Measurements from ENCODE around the gene CFLAR.

Gene CFLAR

DNA sequence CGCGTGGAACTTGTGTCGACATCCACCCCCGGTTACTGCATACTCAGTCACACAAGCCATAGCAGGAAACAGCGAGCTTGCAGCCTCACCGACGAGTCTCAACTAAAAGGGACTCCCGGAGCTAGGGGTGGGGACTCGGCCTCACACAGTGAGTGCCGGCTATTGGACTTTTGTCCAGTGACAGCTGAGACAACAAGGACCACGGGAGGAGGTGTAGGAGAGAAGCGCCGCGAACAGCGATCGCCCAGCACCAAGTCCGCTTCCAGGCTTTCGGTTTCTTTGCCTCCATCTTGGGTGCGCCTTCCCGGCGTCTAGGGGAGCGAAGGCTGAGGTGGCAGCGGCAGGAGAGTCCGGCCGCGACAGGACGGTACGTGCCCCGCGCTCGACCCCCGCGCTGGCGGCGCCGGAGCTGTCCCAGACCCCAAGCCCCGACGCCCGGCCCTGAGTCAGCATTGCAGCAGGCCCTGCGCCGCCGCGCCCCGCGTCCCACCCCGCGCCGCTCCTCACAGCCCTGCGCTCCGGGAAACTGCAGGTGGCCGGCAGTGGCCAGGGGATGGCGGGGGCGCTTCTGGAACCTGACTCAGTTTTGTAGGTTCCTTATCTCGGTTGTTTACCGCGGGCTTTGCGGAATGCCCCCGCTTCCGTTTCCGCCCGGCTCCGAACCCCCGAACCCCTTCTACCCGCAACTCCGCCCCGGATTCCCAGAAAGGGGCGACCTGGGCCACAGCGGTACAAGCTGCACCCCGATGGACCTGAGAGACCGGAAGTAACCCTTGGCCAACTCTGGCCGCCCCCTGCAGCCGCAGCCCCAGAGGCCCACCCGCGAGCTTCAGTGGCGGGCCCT, at the start of gene CFLAR:
Gene CFLAR (plus strand): TSS at position 50 of the 844 bp plus-strand sequence. CDS start 13,702 bp downstream, outside the sequence.
- DNase-seq: peak; percentile 69
- in situ Hi-C loops (cut with MboI; ENCODE audit: low pct_unique_long_range_greater_than_20kb, low sequenced_read_pairs): no loop called here

DNA sequence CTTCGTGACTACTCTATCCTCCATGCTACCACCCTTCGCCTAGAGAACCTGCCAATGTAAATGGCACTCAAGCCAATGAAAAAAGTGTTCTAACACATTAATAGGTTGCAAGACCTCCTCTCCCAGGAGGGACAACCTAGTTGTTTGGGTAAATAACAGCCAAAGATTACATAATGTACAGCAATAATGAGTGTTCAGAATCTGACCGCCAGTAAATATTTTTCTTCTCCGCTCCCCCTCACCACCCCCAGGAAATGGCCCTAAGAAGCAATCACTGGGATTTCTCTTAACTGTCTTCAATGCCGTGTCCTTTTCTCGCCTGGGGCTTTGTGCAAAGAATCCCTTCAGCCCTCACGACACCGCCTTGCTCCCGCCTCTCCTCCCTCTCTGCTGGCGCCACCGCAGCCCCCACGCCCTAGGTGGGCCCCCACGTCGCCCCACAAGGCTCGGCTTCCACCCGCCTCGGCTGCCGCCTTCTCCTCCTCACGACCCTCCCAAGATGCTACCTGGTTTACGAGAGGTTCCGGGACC, 45.0 kb upstream of the CFLAR start:
- in situ Hi-C loops (cut with MboI; ENCODE audit: low pct_unique_long_range_greater_than_20kb, low sequenced_read_pairs): no loop called here
- no peak for DNase-seq

DNA sequence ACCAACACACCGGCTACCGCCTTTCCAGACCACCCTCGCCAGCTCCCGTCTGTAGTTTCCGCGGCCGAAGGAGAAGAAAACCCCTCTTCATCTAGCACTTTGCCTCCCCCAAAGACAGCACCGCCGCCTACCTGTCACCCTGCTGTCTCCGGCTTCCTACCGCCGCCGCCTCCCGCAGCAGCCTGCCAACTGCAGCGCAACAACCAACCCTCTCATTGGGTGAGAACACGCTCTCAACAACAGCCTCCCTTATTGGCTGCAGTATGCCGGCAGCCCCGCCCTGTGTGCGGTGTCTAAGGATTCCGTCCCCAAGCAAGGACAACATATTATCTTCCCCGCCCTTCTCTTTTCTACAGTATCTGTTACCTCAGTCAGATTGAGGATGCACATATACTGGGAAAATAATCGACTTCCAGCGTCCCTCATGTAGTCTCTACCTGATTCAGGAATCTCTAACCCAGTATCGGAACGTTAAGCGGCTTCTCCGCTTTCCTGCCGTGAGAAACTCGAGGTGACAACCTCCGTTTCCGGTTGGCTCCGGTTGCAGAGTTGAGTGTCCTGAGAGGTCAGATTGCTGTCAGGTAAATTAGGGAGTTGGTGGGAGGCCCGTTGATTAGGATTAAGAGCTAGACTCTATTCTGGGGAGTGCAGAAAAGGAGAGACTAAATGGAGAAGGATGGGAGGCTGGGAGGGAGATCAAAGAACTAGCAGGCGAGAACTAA, 44.3 kb upstream of the CFLAR start, which contains the start of the genes HYCC2 and NDUFB3:
Gene HYCC2 (minus strand): TSS at position 193 of the 722 bp plus-strand sequence. CDS start 47,662 bp downstream, outside the sequence.
Gene NDUFB3 (plus strand): TSS at position 523 of the 722 bp plus-strand sequence. CDS start 6,882 bp downstream, outside the sequence.
- DNase-seq: peak; percentile 98
- in situ Hi-C loops (cut with MboI; ENCODE audit: low pct_unique_long_range_greater_than_20kb, low sequenced_read_pairs): no loop called here

DNA sequence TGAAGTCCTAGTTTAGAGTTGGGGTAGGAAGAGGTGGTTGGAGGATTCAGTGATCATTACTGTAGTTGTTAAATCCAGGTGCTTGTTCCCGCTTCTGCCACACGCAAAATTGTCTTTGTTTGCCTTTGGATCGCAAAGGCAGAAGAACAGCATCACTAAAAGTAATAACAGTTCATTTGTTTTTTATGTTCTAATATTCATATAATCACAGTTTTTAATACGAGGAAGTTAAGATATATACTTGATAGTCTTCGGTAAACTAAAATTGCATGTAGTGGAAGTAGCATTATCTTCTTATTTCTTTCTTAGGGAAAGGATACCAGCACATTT, 43.8 kb upstream of the CFLAR start:
- DNase-seq: no peak

DNA sequence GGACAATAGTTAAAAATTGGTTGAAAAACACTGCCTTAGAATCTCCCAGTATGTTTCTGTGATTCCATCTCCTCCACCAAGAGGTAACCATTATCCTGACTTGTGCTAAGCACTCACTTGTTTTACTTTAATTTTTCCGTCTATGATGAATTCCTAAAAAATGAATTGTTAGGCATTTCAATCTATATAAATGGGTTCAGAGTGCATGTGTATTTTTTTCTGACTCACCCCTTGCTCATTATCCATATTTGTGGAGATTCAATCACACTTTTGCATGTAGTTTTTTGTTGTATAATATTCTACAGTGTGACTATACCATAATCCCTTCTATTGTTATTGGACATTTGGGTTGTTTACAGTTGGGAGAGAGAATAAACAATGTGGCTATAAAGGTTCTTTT, 42.9 kb upstream of the CFLAR start:
- in situ Hi-C loops (cut with MboI; ENCODE audit: low pct_unique_long_range_greater_than_20kb, low sequenced_read_pairs): no loop called here
- no peak for DNase-seq

More for the DNA sequence above, 43.8 kb upstream of the CFLAR start:
- in situ Hi-C loops (cut with MboI; ENCODE audit: low pct_unique_long_range_greater_than_20kb, low sequenced_read_pairs): no loop called here

DNA sequence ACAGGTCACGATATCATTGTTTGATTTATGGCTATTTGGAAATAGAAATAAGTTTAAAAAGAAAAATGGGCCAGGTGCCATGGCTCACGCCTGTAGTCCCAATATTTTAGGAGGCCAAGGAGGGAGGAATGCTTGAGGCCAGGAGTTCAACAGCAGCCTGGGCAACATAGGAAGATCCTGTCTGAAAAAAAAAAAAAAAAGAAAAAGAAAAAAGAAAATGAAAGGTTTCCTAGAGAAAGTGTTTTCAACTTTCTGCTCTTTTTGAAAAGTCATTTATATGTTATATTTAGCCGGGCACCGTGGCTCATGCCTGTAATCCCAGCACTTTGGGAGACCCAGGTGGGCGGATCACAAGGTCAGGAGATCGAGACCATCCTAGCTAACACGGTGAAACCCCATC, 41.0 kb upstream of the CFLAR start:
- no peak for DNase-seq
- in situ Hi-C loops (cut with MboI; ENCODE audit: low pct_unique_long_range_greater_than_20kb, low sequenced_read_pairs): no loop called here

DNA sequence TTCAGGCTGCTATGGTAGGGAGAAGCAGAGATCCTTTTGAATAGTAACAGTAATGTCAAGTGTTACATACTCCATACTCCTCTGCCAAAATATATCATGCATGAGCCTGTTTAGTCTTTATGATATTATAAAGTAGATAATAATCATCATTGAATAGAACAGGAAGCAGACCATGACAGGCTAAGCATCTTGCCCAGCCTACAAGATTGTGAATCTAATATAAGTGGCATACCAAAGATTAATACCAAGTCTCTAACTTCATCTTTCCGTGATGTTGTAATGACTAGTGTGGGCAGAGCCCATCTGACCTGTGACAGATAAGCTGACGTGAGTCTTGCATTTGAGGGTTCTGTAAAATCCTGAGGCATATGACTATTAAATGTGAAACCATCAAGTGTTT, 31.1 kb upstream of the CFLAR start:
- in situ Hi-C loops (cut with MboI; ENCODE audit: low pct_unique_long_range_greater_than_20kb, low sequenced_read_pairs): no loop called here
- no peak for DNase-seq

DNA sequence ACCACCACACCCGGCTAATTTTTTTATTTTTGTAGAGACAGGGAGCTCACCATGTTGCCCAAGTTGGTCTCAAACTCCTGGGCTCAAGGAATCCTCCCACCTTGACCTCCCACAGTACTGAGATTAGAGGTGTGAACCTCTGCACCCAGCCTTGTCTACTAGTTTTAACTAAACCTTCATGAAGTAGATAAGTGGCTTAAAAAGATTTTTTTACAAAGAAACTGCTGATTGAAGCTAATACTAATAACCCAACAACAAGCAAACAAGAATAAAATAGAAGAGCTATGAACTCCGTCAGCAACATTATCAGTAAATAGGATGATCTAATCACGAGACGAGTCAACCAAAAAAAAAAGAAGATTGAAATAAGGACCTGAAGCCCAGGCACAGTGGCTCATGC, 25.4 kb upstream of the CFLAR start:
- in situ Hi-C loops (cut with MboI; ENCODE audit: low pct_unique_long_range_greater_than_20kb, low sequenced_read_pairs): no loop called here
- no peak for DNase-seq

DNA sequence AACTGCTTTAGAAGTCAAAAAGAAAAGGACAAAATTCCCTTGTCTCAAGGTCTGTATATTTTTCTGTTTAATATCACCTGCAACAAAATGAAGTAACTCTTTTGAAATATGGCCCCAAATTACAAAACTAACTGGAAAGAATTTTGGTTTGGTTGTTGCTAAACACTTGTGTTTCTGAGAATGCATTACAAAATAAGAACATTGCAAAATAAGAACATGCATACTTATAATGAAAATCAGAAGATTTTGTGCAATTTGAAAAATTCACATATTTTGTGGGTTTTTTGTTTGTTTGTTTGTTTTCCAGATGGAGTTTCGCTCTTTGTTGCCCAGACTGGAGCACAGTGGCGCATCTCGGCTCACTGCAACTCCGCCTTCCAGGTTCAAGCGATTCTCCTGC, 22.4 kb upstream of the CFLAR start:
- in situ Hi-C loops (cut with MboI; ENCODE audit: low pct_unique_long_range_greater_than_20kb, low sequenced_read_pairs): no loop called here
- DNase-seq: no peak

DNA sequence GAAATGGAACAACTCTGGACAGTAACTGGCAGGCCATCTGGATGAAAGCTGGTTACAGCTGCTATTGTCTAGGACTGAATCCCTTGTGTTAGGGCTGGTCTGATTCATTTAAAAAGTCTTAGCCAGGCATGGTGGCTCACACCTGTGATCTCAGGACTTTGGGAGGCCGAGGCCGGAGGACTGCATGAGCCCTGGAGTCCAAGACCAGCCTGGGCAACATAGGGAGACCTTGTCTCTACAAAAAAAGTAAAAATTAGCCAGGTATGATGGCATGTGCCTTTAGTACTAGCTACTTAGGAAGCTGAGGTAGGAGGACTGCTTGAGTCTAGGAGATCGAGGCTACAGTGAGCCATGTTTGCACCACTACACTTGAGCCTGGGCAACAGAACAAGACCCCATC, 15.5 kb upstream of the CFLAR start:
- in situ Hi-C loops (cut with MboI; ENCODE audit: low pct_unique_long_range_greater_than_20kb, low sequenced_read_pairs): no loop called here

DNA sequence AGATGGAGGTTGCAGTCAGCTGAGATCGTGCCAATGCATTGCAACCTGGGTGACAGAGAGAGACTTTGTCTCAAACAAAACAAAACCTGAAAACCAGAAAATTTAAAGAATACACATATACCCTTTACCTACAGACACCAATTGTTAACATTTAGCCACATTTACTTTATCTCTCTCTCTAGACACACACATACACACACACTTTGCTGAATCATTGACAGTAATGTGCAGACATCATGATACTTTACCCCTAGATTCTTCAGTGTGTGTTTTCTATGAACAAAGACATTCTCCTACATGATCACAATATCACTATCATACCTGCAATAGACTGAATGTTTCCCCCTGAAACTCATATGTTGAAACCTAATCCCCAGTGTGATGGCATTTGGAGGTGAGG, 10.2 kb upstream of the CFLAR start:
- in situ Hi-C loops (cut with MboI; ENCODE audit: low pct_unique_long_range_greater_than_20kb, low sequenced_read_pairs): no loop called here
- no peak for DNase-seq

More for the DNA sequence above, 15.5 kb upstream of the CFLAR start:
- DNase-seq: no peak

DNA sequence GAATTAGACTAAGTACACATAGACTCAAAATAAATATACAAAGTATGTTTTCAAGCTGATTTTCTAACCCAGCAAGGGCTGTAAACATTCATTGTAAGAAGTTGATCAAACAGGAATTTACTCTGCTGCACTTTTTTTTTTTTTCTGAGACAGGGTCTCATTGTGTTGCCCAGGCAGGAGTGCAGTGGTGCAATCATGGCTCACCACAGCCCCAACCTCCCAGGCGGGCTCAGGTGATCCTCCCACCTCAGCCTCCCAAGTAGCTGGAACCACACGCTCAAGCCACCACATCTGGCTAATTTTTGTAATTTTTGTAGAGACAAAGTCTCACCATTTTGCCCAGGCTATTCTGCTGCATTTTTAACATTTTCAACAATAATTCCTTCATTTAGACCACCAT, 8.3 kb upstream of the CFLAR start:
- in situ Hi-C loops (cut with MboI; ENCODE audit: low pct_unique_long_range_greater_than_20kb, low sequenced_read_pairs): no loop called here
- DNase-seq: no peak

DNA sequence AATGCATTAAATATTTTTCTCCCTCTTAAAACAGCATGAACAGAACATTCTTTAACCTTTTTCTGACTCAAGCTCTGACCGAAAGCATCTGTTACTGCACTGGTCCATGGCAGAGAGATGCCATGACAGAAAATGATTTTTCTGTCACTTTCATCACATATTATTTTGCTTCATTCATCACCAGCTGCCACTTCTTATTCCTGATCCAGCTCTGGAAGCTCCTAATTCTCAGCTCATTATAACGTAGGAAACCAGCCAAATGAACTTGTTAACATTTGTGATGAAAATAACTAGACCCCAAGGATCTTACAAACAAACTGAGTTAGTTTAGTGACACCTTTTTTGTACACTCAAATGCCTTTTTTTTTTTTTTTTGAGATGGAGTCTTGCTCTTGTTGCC, 7.6 kb upstream of the CFLAR start:
- in situ Hi-C loops (cut with MboI; ENCODE audit: low pct_unique_long_range_greater_than_20kb, low sequenced_read_pairs): no loop called here

DNA sequence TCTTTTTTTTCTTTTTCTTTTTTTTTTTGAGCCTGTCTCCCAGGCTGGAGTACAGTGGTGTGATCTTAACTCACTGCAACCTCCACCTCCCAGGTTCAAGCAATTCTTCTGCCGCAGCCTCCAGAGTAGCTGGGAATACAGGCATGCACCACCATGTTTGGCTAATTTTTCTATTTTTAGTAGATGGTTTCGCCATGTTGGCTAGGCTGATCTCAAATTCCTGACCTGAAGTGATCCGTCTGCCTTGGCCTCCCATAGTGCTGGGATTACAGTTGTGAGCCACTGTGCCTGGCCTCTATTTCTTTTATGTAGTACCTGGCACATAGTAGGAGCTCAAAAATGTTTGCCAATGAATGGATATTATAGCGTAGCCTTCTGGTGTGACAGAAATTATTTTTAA, 6.8 kb upstream of the CFLAR start:
- in situ Hi-C loops (cut with MboI; ENCODE audit: low pct_unique_long_range_greater_than_20kb, low sequenced_read_pairs): no loop called here

More for the DNA sequence above, 7.6 kb upstream of the CFLAR start:
- no peak for DNase-seq

DNA sequence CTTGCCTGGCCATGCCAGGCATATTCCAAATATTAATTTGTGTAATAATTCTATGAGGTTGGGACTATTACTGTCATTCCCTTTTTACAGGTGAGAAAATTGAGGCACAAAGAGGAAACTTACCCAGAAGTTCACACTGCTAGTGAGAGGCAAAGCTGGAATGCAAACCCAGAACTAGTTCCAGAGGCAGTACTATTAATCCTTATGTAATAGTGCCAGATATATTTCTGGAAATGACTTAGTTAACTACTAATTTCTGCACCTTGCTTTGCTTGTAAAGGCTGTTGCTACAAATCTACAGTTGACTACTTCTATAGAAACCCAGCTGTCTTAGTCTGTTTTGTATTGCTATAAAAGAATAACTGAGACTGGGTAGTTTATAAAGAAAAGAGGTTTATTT, 5.3 kb upstream of the CFLAR start:
- in situ Hi-C loops (cut with MboI; ENCODE audit: low pct_unique_long_range_greater_than_20kb, low sequenced_read_pairs): no loop called here
- no peak for DNase-seq

More for the DNA sequence above, 6.8 kb upstream of the CFLAR start:
- no peak for DNase-seq

DNA sequence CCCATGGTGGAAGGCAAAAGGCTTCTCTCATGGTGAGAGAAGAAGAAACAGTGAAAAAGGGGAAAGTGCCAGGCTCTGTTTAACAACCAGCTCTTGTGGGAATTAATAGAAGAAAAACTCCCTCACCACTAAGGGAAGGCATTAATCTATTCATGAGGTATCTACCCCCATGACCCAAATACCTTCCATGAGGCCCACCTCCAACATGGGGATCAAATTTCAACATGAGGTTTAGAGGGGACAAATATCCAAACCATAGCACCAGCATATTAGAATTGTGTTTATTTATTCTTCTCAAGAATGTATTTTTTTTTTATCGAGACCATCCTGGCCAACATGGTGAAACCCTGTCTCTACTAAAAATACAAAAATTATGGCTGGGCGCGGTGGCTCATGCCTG, 4.9 kb upstream of the CFLAR start:
- in situ Hi-C loops (cut with MboI; ENCODE audit: low pct_unique_long_range_greater_than_20kb, low sequenced_read_pairs): no loop called here

DNA sequence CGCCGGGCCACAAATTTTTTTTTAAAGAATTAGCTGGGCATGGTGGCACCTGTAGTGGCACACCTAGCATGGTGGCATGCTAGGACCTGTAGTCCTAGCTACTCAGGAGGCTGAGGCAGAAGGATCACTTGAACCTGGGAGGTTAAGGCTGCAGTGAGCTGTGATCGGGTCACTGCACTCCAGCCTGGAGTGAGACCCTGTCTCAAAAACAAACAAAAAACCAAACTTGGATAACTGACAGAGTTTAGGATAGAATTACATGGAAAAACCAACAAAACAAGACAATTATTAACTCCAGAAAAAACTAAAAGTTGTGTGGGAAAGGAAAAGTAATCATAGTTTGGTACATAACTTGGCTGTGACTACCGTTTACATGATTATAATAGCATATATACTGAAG, 1.6 kb upstream of the CFLAR start:
- DNase-seq: no peak
- in situ Hi-C loops (cut with MboI; ENCODE audit: low pct_unique_long_range_greater_than_20kb, low sequenced_read_pairs): no loop called here

More for the DNA sequence above, 4.9 kb upstream of the CFLAR start:
- DNase-seq: no peak

DNA sequence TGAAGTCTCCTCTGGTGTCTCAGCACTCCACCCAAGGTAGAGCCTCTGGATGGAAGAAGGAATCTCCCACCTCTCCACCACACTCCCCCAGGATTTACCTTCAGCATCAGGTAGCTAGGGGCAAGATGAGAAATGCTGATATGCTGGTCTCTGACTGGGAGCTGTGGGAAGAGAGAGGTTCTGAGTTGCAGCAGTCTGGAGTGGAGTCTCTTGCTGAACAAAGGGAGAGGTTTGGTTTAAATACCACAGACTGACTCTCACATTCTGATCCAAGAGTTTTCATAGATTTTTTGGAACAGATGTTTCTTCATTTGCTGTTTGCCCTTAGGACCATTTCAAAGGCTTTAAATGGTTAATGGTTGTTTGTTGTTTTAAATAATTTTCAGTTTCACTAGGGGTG, 1.1 kb upstream of the CFLAR start:
- DNase-seq: no peak
- in situ Hi-C loops (cut with MboI; ENCODE audit: low pct_unique_long_range_greater_than_20kb, low sequenced_read_pairs): no loop called here

DNA sequence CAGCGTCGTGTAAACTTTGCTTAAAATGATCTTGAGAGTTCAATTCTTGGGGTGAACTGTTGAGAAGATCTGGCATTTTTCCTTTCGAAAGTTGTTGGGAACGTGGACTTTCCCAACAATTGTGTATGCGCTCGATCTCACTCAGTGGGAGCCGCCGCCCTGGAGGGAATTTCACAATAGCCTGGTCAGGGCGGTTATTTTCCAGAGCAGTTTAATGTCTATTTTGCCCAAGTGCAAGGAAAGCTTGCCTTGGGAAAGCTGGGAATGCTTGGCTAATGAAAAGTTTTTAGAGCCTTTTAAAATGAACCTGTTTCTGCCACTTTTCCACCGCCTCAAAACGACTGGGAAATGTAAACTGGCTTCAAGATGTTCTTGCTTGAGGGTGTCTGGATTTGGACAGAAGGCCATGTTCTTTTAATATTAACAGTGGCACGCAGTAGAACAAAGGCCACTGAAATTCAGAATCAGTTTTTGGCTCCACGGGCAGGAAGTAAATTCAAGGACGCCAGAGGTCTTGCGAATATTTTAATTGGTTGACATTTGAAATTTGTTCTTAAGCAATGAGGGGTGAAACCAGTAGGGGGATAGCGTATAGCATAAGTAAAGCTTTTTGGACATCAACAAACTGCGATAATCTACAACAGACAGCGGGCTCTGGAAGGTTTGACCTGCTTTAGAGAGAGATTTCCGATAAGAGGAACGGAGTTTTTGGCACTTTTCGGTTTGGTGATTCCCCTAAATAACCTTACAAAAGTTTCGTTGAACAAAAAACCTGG, 1.2 kb downstream of the CFLAR start:
- in situ Hi-C loops (cut with MboI; ENCODE audit: low pct_unique_long_range_greater_than_20kb, low sequenced_read_pairs): no loop called here
- peak; percentile 87 for DNase-seq
